Measurements from ENCODE around the gene PTGDR.

PTGDR gene

GRCh38 chr14:52235866-52236510 is 31.5 kb upstream of the PTGDR start:
- Histone ChIP-seq H3K9me3 (replicated peaks in 1 of 11) (peaks cover 0 to 9% (median 0%) of the 10 kb centered on the region in 11 experiments; a peak in 2 of 22 replicates), H3K4me3 (no peak overlapping the region), H3K4me2 (peak overlapping the region in 8 of 11 experiments; percentile 29 to 44 (median 38); a peak in 8 of 22 replicates), H3K36me3 (no peaks in the 10 kb centered on the region), H3K9ac (no peak overlapping the region), H4K20me1 (no peaks in the 10 kb centered on the region), H3K4me1 (peaks cover 11 to 21% (median 14%) of the 10 kb centered on the region in 10 experiments; a peak in 19 of 20 replicates), H3K27me3 (no peaks in the 10 kb centered on the region), H3K27ac (no peak overlapping the region)
- no peak for TF ChIP-seq Cebpa-rat (IDR thresholded peaks at IDR 0.05)

- no peak overlapping the region for H3K4me3 ChIP-seq
- peaks cover 0 to 9% (median 0%) of the 10 kb centered on the region in 11 experiments; a peak in 3 of 22 replicates for H3K9me3 ChIP-seq (replicated peaks in 1 of 11)
- no peaks in the 10 kb centered on the region for H3K27me3 ChIP-seq
- H3K4me2 ChIP-seq, result no peak overlapping the region
- no peak for TF ChIP-seq Cebpa-rat (IDR thresholded peaks at IDR 0.05)
- H3K4me1 ChIP-seq, result peaks cover 11 to 27% (median 14%) of the 10 kb centered on the region in 10 experiments; a peak in 19 of 20 replicates
- no peaks in the 10 kb centered on the region for H3K36me3 ChIP-seq
- no peak overlapping the region for H3K27ac ChIP-seq
- no peaks in the 10 kb centered on the region for H4K20me1 ChIP-seq
- no peak overlapping the region for H3K9ac ChIP-seq
Measured at GRCh38 chr14:52238682-52239081, 28.8 kb upstream of the PTGDR start.

GRCh38 chr14:52240623-52241022 is 26.9 kb upstream of the PTGDR start:
- Histone ChIP-seq H3K9ac (no peak overlapping the region), H3K27me3 (no peaks in the 10 kb centered on the region), H3K4me1 (peaks cover under 1 to 19% (median 3%) of the 10 kb centered on the region in 10 experiments; a peak in 17 of 20 replicates), H3K27ac (peak overlapping the region in 3 of 11 experiments; percentile 2 to 52 (median 17); a peak in 3 of 22 replicates), H3K9me3 (replicated peaks in 1 of 11) (peaks cover 0 to 9% (median 2%) of the 10 kb centered on the region in 11 experiments; a peak in 6 of 22 replicates), H3K4me3 (no peak overlapping the region), H4K20me1 (no peaks in the 10 kb centered on the region), H3K36me3 (no peaks in the 10 kb centered on the region), H3K4me2 (peak overlapping the region in 4 of 11 experiments; percentile 5 to 43 (median 36); a peak in 6 of 22 replicates)
- TF ChIP-seq Cebpa-rat (IDR thresholded peaks at IDR 0.05), result no peak

- H3K27ac ChIP-seq, result peak overlapping the region in 3 of 11 experiments; percentile 2 to 52 (median 17); a peak in 3 of 22 replicates
- TF ChIP-seq Cebpa-rat (IDR thresholded peaks at IDR 0.05), result no peak
- no peak overlapping the region for H3K4me3 ChIP-seq
- no peaks in the 10 kb centered on the region for H3K27me3 ChIP-seq
- peaks cover 0 to 19% (median 0%) of the 10 kb centered on the region in 10 experiments; a peak in 6 of 20 replicates for H3K4me1 ChIP-seq
- H3K4me2 ChIP-seq, result peak overlapping the region in 4 of 11 experiments; percentile 5 to 43 (median 36); a peak in 6 of 22 replicates
- no peaks in the 10 kb centered on the region for H4K20me1 ChIP-seq
- H3K9me3 ChIP-seq (replicated peaks in 1 of 11), result peaks cover 0 to 13% (median 5%) of the 10 kb centered on the region in 11 experiments; a peak in 7 of 22 replicates
- H3K36me3 ChIP-seq, result no peaks in the 10 kb centered on the region
- H3K9ac ChIP-seq, result no peak overlapping the region
Measured at GRCh38 chr14:52241087-52241793, 26.3 kb upstream of the PTGDR start.

GRCh38 chr14:52244328-52244727 is 23.2 kb upstream of the PTGDR start:
- no peak overlapping the region for H3K4me2 ChIP-seq
- H4K20me1 ChIP-seq, result no peaks in the 10 kb centered on the region
- H3K9ac ChIP-seq, result no peak overlapping the region
- H3K4me1 ChIP-seq, result peaks cover 0 to 19% (median 10%) of the 10 kb centered on the region in 10 experiments; a peak in 14 of 20 replicates
- H3K9me3 ChIP-seq (replicated peaks in 1 of 11), result peaks cover 6 to 30% (median 16%) of the 10 kb centered on the region in 11 experiments; a peak in 14 of 22 replicates
- H3K4me3 ChIP-seq, result no peak overlapping the region
- no peak for TF ChIP-seq Cebpa-rat (IDR thresholded peaks at IDR 0.05)
- H3K27me3 ChIP-seq, result no peaks in the 10 kb centered on the region
- no peaks in the 10 kb centered on the region for H3K36me3 ChIP-seq
- no peak overlapping the region for H3K27ac ChIP-seq

GRCh38 chr14:52244997-52245396 is 22.5 kb upstream of the PTGDR start:
- H3K4me2 ChIP-seq, result no peak overlapping the region
- no peaks in the 10 kb centered on the region for H3K27me3 ChIP-seq

GRCh38 chr14:52248057-52248456 is 19.4 kb upstream of the PTGDR start:
- no peak overlapping the region for H3K9ac ChIP-seq
- H3K4me2 ChIP-seq, result peak overlapping the region in 7 of 11 experiments; percentile 9 to 35 (median 20); a peak in 9 of 22 replicates
- H3K27me3 ChIP-seq, result no peaks in the 10 kb centered on the region
- no peaks in the 10 kb centered on the region for H4K20me1 ChIP-seq
- H3K4me1 ChIP-seq, result peaks cover 0 to 11% (median 6%) of the 10 kb centered on the region in 10 experiments; a peak in 8 of 20 replicates
- H3K4me3 ChIP-seq, result no peak overlapping the region
- no peak overlapping the region for H3K27ac ChIP-seq
- no peak for TF ChIP-seq Cebpa-rat (IDR thresholded peaks at IDR 0.05)
- no peaks in the 10 kb centered on the region for H3K36me3 ChIP-seq
- peaks cover 6 to 31% (median 16%) of the 10 kb centered on the region in 11 experiments; a peak in 14 of 22 replicates for H3K9me3 ChIP-seq (replicated peaks in 1 of 11)

More at GRCh38 chr14:52244997-52245396, 22.5 kb upstream of the PTGDR start:
- Histone ChIP-seq H3K9ac (no peak overlapping the region), H3K27ac (no peak overlapping the region), H3K4me3 (no peak overlapping the region), H4K20me1 (no peaks in the 10 kb centered on the region), H3K36me3 (no peaks in the 10 kb centered on the region), H3K9me3 (replicated peaks in 1 of 11) (peaks cover 6 to 30% (median 16%) of the 10 kb centered on the region in 11 experiments; a peak in 14 of 22 replicates), H3K4me1 (peaks cover 0 to 17% (median 10%) of the 10 kb centered on the region in 10 experiments; a peak in 14 of 20 replicates)
- no peak for TF ChIP-seq Cebpa-rat (IDR thresholded peaks at IDR 0.05)

GRCh38 chr14:52251724-52252123 is 15.8 kb upstream of the PTGDR start:
- Histone ChIP-seq H4K20me1 (no peaks in the 10 kb centered on the region), H3K27me3 (no peaks in the 10 kb centered on the region), H3K27ac (no peak overlapping the region), H3K36me3 (no peaks in the 10 kb centered on the region), H3K4me1 (peaks cover 0 to 11% (median 6%) of the 10 kb centered on the region in 10 experiments; a peak in 8 of 20 replicates), H3K4me2 (no peak overlapping the region), H3K9ac (no peak overlapping the region), H3K9me3 (replicated peaks in 1 of 11) (peaks cover 9 to 21% (median 16%) of the 10 kb centered on the region in 11 experiments; a peak in 14 of 22 replicates), H3K4me3 (no peak overlapping the region)
- TF ChIP-seq Cebpa-rat (IDR thresholded peaks at IDR 0.05), result no peak

GRCh38 chr14:52253503-52253902 is 14.0 kb upstream of the PTGDR start:
- Histone ChIP-seq H3K27me3 (no peaks in the 10 kb centered on the region), H3K4me3 (no peak overlapping the region), H3K9me3 (replicated peaks in 1 of 11) (peaks cover 4 to 13% (median 6%) of the 10 kb centered on the region in 11 experiments; a peak in 10 of 22 replicates), H3K4me1 (peaks cover 0 to under 1% (median 0%) of the 10 kb centered on the region in 10 experiments; a peak in 2 of 20 replicates), H3K27ac (no peak overlapping the region), H4K20me1 (no peaks in the 10 kb centered on the region), H3K4me2 (no peak overlapping the region), H3K36me3 (no peaks in the 10 kb centered on the region), H3K9ac (no peak overlapping the region)
- no peak for TF ChIP-seq Cebpa-rat (IDR thresholded peaks at IDR 0.05)
